Fibroblast of gingiva (primary cell): ENCODE data around the gene ASTN2.

ENCODE experiments used
- DNase-seq: peaks from one replicate; pipeline ENCODE4 v3.0.0-alpha.2; 2011; ENCODE audit warnings: low read depth

The ASTN2 gene

GRCh38 chr9:117249799-117250198, 165.1 kb downstream of the ASTN2 start:
- DNase-seq: no peak

GRCh38 chr9:117247266-117247665, 167.6 kb downstream of the ASTN2 start:
- no peak for DNase-seq

GRCh38 chr9:117245175-117245829, 169.6 kb downstream of the ASTN2 start:
- DNase-seq: no peak

GRCh38 chr9:117242082-117242481, 172.8 kb downstream of the ASTN2 start:
- DNase-seq: no peak

GRCh38 chr9:117239428-117239827, 175.4 kb downstream of the ASTN2 start:
- no peak for DNase-seq

GRCh38 chr9:117234103-117234502, 180.8 kb downstream of the ASTN2 start:
- DNase-seq: no peak

GRCh38 chr9:117233016-117233415, 181.8 kb downstream of the ASTN2 start:
- DNase-seq: no peak

GRCh38 chr9:117232281-117232680, 182.6 kb downstream of the ASTN2 start:
- no peak for DNase-seq

- no peak for DNase-seq
Measured at GRCh38 chr9:117231012-117231411, 183.8 kb downstream of the ASTN2 start.

- no peak for DNase-seq
Measured at GRCh38 chr9:117224695-117225094, 190.2 kb downstream of the ASTN2 start.

GRCh38 chr9:117218951-117219350, 195.9 kb downstream of the ASTN2 start:
- DNase-seq: no peak

- no peak for DNase-seq
Measured at GRCh38 chr9:117214416-117214815, 200.4 kb downstream of the ASTN2 start.

- DNase-seq: no peak
Measured at GRCh38 chr9:117211280-117211679, 203.6 kb downstream of the ASTN2 start.

GRCh38 chr9:117205806-117206205, 209.1 kb downstream of the ASTN2 start:
- no peak for DNase-seq

GRCh38 chr9:117204971-117205370, 209.9 kb downstream of the ASTN2 start:
- DNase-seq: no peak

- DNase-seq: no peak
Measured at GRCh38 chr9:117191504-117192261, 223.2 kb downstream of the ASTN2 start.

- DNase-seq: no peak
Measured at GRCh38 chr9:117189121-117189520, 225.7 kb downstream of the ASTN2 start.

GRCh38 chr9:117188394-117188793, 226.5 kb downstream of the ASTN2 start:
- DNase-seq: no peak

- DNase-seq: no peak
Measured at GRCh38 chr9:117187498-117187897, 227.4 kb downstream of the ASTN2 start.

GRCh38 chr9:117184173-117184572, 230.7 kb downstream of the ASTN2 start:
- DNase-seq: no peak

- DNase-seq: no peak
Measured at GRCh38 chr9:117182046-117182445, 232.8 kb downstream of the ASTN2 start.

- DNase-seq: no peak
Measured at GRCh38 chr9:117180896-117181445, 233.9 kb downstream of the ASTN2 start.

GRCh38 chr9:117178596-117179375, 236.1 kb downstream of the ASTN2 start:
- DNase-seq: no peak
